GM20431 (cell line): Measurements from ENCODE around the gene ANKRD11.

ENCODE experiments used
- in situ Hi-C: fragments of 300-500 bp; cut with MseI, MboI; formaldehyde crosslinking; loops from one replicate; pipeline ENCODE4 v1.15.0; 2020; ENCODE audit warnings: low sequenced_read_pairs; ENCODE audit not compliant: unreplicated experiment

ANKRD11 gene

GRCh38 chr16:89507214-89507833 lies 17.0 kb upstream of the ANKRD11 start:
- in situ Hi-C loops = no loop called here

- in situ Hi-C loops = no loop called here
Measured at GRCh38 chr16:89506791-89507191, 16.4 kb upstream of the ANKRD11 start.

- in situ Hi-C loops = no loop called here
Measured at GRCh38 chr16:89506113-89506504, 15.7 kb upstream of the ANKRD11 start.

- in situ Hi-C loops = no loop called here
Measured at GRCh38 chr16:89505204-89506112, 15.1 kb upstream of the ANKRD11 start.

- in situ Hi-C loops = no loop called here
Measured at GRCh38 chr16:89504091-89504490, 13.7 kb upstream of the ANKRD11 start.

- in situ Hi-C loops = no loop called here
Measured at GRCh38 chr16:89502081-89502843, 11.9 kb upstream of the ANKRD11 start.

- in situ Hi-C loops = no loop called here
Measured at GRCh38 chr16:89499767-89500166, 9.4 kb upstream of the ANKRD11 start.

- in situ Hi-C loops = no loop called here
Measured at GRCh38 chr16:89498839-89499238, 8.5 kb upstream of the ANKRD11 start.

GRCh38 chr16:89495121-89495520 lies 4.8 kb upstream of the ANKRD11 start:
- in situ Hi-C loops = no loop called here

- in situ Hi-C loops = no loop called here
Measured at GRCh38 chr16:89493776-89494175, 3.4 kb upstream of the ANKRD11 start.

- in situ Hi-C loops = no loop called here
Measured at GRCh38 chr16:89491974-89492687, 1.8 kb upstream of the ANKRD11 start.

- in situ Hi-C loops = no loop called here
Measured at GRCh38 chr16:89491238-89491869, 993 bp upstream of the ANKRD11 start.

- in situ Hi-C loops = no loop called here
Measured at GRCh38 chr16:89489898-89490438, 393 bp downstream of the ANKRD11 start.

- in situ Hi-C loops = no loop called here
Measured at GRCh38 chr16:89489040-89489897, 1.1 kb downstream of the ANKRD11 start.

- in situ Hi-C loops = no loop called here
Measured at GRCh38 chr16:89485701-89486246, 4.6 kb downstream of the ANKRD11 start.

- in situ Hi-C loops = no loop called here
Measured at GRCh38 chr16:89484923-89485679, 5.3 kb downstream of the ANKRD11 start.

GRCh38 chr16:89484041-89484501 lies 6.3 kb downstream of the ANKRD11 start:
- in situ Hi-C loops = no loop called here
